HG03103 (cell line): ENCODE measurements around the gene ZCCHC24.

Experiments used
- ATAC-seq: cut with Tn5 transposase; IDR thresholded peaks from one replicate; pipeline ENCODE4 v1.9.1; 2021; ENCODE audit warnings: low read depth; ENCODE audit not compliant: unreplicated experiment

ZCCHC24 gene

DNA sequence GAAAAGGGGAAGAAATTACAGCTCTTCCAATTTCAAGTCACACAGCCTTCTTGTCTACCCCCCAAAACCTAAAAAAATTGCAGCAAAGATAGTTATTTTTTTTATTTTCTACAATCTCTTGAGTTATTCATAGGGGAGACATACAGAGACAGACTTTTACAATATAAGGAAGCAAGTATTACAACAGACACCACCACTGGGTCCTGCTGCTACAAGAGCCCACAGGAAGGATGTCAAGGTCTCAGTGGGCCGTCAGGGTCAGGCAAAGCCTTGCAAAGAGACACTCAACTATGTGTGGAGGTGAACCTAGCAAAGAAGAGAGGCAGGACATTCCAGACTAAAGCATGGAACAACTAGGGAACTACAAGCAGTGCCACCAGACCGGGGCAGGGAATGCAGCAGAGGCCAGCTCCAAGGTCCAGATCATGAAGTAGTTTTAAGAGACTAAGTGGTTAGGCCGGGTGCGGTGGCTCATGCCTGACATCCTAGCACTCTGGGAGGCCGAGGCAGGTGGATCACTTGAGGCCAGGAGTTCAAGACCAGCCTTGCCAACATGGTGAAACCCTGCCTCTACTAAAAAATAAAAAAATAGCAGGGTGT lies 28.2 kb upstream of the ZCCHC24 start:
- no peak for ATAC-seq

DNA sequence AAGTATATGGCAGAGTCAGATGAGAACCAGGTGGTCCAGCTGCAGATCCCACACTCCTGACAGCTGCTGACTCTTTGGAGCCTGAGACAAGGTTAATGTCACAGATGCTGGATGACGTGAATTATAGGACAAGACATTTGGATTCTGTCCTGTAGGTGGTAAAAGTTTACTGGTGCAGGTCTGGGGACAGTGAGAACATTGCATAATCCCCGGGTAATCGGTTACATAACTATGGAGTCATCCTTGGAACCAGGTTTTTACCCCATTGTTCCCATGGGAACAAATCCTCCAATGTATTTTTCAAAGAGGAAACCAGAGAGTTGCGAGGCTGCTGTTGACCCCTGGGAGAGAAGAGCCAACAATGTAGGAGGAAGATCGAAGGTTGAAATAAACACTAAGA lies 27.5 kb upstream of the ZCCHC24 start:
- no peak for ATAC-seq

DNA sequence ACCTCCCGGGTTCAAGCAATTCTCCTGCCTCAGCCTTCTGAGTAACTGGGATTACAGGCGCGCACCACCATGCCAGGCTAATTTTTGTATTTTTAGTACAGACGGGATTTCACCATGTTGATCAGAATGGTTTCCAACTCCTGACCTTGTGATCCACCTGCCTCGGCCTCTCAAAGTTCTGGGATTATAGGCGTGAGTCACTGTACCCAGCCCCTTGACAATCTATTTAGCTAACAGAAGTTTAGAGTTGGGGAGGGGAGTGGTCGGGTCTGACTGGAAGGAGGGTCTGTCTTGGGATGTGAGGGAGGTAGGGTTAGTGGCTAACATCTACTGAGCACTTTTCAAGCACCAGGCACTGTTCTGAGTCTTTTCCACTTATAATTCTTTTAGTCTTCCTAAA lies 27.0 kb upstream of the ZCCHC24 start:
- no peak for ATAC-seq

DNA sequence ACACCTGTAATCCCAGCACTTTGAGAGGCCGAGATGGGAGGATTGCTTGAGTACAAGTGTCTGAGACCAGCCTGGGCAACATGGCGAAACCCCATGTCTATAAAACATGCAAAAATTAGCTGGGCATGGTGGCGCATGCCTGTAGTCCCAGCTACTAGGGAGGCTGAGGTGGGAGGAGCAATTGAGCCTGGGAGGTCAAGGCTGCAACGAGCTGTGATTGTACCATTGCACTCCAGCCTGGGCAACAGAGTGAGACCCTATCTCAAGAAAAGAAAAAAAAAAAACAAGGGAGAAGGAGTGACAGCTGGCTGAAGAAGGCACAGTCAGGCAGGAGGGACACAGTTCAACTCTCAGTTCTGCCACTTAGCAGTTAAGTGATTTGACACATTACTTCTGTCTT lies 26.4 kb upstream of the ZCCHC24 start:
- ATAC-seq: no peak

DNA sequence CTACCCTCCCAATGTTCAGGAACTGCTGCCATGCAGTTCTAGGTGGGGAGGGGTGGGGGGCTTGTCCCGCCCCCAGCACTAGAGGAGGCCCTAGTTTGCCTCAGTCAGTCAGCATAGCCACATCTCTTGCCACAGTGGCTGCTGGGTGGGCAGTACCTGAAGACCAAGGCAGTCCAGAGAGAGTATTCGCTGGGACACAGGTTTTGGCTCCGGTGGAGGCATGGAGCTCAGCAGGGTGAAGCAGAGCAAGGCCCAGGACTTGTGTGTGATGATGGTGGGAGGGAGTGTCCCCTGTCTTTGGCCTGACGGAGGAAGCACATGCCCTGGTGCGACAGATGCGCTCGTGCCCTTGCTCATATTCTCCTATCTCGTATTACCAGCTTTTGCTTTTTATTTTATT lies 24.7 kb upstream of the ZCCHC24 start:
- ATAC-seq: no peak

DNA sequence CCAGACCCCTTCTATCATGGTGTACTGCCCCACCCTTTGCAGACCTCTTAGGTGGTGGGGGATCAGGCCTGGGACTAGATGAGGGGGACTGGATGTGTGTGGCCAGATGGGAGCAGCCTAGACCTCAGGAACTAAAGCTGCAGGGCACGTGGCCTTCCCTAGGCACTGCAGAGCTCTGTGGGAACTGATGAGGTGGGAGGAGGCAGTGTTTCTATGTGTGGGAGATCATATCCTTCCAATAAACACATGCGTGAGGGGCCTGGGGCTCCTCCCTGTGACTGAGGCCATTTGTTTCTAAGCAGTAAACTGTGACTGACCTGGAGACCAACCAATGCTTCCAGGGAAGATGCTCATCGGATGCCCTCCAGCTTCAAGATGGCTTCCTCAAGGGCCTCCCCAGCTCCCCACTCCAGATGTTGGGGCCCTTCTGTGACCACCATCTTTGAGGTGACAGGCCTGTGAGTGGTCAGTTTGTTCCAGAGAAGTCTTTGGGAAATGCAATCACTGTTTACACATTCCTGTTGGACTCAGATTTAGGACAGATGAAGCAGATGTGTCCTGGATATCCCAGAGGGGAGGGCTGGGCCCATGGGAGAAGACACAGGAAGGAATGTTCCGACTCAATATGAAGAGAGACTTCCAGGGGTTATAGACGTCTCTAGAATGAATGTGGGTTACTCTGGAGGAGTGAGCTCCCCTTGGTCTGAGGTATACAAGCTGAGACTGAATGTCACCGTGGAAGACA lies 23.6 kb upstream of the ZCCHC24 start:
- ATAC-seq: no peak

DNA sequence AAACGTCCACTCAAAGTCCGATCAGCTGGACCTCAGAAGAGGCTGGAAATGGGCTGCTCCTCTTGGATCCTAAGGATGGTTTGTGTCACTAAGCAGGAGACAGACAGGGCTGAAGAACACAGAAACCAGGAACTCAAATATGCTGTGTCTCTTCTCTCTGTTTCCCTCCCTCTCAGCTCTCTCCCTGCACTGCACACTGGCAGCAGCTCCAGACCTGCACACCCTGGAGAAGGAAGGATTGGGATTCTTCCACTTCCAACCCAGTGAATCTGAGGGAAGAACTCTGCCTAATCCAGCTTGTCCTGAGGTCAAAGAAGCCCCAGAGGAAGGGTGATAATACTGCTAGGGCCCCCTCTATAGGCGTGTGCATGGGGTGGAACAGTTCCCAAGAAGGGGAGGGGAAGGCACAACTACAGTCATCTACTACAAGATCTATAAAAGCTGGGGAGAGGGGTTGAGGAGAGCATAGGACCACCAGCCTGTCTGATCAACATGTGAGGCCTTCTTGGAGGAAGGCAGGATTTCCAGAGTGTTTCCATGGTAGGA lies 22.7 kb upstream of the ZCCHC24 start:
- no peak for ATAC-seq

DNA sequence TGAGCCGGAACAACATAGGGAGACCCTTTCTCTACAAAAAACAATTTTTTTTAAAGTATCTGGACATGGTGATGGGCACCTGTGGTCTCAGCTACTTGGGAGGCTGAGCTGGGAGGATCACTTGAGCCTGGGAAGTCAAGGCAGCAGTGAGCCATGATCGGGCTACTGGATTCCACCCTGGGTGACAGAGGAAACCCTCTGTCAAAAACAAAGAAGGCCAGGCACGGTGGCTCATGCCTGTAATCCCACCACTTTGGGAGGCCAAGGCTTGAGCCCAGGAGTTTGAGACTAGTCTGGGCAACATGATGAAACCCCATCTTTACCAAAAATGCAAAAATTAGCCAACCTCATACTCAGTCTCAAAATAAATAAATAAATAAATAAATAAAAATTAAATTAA lies 19.9 kb upstream of the ZCCHC24 start:
- ATAC-seq: no peak

DNA sequence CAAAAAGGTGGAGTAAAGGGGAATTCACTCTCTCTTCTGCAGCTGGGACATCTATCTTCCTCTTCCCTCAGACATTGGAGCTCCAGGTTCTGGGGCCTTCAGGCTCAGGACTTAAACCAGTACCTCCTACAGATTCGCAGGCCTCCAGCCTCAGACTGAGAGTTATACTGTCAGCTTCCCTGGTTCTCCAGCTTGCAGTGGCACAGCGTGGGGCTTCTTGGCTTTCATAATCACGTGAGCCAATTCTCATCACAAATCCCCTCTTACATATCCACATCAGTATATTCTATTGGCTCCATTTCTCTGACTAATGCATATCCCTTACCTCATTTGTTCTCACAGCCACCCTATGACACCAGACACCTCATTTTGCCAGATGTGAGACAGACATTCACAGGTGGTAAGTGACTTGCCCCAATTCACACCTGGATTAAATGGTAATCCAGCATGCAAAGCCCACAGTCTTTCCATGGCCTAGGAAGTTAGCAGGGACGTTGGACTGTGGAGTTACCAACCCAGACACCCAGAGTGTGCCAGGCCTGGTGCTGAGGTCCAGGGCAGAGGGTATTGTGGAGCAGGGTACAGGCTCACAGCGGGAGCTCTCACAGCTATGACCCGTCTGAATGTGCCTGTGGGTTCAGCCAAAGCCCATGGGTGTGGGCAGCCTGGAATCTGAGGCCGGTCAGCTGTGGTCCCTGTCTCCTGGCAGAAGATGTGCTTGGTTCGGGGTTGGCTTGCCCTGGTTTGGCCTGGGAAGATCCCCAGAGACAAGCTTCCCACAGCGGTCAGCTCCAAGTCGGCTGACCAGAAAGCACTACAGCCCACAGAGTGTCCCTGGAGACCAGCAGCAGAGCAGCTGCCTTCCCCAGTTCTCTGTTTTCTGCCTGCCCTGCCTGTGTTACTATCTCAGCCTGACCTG lies 18.4 kb upstream of the ZCCHC24 start:
- ATAC-seq: no peak

DNA sequence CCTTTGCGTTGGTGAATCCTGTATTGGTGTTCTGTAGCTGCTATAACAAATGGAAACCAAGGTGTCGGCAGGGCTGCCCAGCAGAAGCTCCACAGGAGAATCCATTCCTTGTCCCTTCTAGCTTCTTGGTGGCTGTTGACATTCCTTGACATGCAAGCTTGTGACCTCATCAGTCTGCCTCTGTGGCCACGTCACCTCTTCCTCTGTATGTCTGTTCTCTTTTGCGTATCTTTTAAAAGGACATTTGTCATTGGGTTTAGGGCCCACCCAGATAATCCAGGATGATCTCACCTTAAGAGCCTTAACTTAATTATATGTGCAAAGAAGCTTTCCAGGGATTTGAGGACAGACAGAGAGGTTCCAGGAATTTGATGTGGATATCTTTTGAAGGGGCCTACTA lies 15.3 kb upstream of the ZCCHC24 start:
- ATAC-seq: no peak

DNA sequence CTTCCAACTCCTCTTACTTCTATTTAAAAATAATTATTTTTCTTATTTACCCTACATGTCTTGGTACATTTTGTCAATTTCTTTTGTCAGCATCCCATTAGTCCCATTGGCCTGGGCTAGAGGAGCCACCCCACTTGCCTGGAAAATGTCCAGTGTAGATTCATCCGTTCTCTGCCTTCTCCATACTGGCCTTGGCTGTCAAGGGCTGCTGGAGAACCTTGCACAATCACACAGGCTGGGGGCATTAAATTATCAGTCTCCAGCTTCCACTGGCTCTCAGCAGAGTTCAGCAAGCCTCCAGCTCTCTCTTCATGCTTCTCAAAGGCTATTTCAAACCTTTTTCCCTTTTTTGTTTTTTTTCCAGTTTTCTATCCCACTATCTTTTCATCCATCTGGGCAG lies 13.8 kb upstream of the ZCCHC24 start:
- ATAC-seq: no peak

DNA sequence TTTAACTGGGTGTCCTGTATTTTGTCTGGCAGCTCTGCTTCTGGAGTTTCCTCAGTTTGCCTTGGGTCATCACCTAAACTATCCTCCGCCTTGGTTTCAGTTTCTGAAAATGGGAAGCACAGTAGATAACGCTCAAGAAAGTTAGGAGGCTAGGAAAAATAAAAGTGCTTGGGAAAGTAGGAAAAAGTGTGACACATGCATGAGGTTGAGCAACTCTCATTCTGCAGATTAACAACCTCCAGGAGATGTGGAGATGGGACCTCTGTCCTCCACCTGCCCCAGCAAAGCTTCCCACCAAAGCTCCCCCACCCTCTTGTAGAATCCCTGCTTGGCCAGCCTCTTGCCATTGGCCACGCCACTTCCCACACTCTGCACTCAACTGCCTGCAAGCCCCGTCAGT lies 13.1 kb upstream of the ZCCHC24 start:
- ATAC-seq: no peak

DNA sequence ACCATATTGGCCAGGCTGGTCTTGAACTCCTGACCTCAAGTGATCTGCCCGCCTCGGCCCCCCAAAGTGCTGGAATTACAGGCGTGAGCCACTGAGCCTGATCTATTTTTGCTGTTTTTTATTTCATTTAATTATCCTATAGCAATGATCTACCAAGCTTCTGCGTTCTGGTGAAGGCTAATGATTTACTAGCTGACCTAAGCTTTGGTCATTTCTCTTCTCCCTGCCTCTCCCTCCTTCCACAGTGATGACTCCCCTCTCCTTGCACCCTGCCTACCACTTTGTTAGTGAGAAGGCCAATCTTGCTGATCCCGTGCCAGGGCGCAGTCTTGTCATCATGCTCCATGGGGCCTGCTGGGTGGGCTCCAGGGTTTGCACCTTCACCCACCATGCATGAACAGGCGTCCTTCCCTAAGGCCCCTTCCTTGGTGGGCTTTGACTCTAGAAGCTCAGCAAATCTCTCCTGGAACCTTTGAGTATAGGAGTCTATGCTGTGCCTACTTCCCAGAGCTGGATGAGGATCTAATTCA lies 11.9 kb upstream of the ZCCHC24 start:
- no peak for ATAC-seq

DNA sequence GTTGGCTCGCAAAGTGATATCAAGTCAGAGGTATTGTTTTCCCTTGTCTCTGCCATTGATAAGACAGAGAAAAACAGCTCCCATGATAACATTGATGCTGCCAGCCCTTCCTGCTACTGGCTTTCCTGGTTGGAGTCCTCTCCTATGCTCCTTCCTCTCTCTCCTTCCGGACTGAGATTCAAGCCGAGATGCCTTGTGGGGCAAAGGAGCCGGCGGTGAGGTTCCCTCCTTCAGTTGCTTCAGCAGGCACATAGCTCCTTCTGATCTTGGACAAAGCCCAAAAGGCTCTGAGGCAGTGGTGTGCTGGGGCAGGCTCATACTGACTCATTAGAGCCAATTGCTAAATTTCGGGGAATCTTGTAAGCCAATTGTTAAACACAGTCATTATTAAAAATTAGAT lies 8.8 kb upstream of the ZCCHC24 start:
- no peak for ATAC-seq

DNA sequence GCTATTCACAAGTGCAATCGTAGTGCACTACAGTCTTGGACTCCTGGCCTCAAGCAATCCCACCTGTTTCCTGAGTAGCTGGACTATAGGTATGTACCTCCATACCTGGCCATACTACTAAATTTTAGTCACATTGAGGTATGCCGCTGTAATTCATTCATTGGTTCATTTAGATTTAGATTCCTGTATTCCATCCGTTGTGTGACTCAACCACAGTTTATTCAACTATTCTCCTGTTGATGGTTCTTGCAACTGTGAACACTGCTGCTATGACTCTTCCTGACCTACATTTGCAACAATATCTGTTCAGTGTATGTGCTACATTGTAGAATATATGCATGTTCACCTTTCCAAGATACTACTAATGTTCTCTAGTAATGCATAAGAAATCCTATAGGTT lies 8.0 kb upstream of the ZCCHC24 start:
- no peak for ATAC-seq

DNA sequence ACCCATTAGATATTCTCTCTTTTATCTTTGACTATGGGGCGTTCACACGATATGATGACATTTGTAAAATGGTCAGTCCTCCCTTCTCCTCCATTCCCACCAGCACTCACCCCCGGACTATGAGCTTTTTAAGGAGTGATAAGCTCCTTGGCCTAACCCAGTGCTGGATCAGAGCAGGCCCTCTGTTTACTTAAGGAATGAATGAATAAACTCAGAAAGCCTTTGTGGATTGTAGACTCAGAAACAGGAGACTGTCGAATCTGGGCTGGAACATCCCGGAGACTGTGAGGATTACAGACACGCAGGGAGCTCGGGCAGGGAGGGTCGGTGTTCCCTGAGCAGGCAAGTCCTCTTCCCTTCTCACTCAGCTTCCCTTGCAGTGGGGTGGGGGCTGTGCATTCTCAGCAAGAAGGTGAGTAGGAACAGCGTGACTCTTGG lies 6.8 kb upstream of the ZCCHC24 start:
- ATAC-seq: no peak

DNA sequence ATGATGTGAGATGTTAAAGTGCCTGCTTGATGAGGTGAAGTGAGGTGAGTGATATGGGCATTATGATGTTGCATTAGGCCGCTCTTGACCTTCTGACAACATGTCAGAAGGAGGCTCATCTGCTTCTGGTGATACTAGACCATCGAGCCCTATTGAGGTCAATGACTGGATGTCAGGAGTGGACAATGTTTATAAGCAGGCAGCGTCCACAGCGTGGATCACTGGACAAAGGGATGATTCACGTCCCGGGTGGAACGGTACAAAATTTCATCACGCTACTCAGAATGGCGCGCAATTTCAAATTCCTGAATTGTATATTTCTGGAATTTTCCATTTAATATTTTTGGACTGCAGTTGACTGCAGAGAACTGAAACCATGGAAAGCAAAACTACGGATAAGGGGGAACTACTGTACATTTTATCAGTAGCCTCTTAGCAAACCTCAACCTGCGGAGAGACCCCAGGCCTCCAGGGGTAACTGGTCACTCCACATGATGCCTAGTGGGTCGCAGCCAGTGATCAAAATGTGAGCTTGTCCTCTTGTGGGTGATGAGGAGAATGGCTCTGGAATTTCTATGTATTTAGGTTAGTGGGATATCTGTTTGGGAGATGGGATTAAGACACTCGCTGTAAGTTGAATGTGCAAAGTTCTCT lies 5.7 kb upstream of the ZCCHC24 start:
- ATAC-seq: no peak

DNA sequence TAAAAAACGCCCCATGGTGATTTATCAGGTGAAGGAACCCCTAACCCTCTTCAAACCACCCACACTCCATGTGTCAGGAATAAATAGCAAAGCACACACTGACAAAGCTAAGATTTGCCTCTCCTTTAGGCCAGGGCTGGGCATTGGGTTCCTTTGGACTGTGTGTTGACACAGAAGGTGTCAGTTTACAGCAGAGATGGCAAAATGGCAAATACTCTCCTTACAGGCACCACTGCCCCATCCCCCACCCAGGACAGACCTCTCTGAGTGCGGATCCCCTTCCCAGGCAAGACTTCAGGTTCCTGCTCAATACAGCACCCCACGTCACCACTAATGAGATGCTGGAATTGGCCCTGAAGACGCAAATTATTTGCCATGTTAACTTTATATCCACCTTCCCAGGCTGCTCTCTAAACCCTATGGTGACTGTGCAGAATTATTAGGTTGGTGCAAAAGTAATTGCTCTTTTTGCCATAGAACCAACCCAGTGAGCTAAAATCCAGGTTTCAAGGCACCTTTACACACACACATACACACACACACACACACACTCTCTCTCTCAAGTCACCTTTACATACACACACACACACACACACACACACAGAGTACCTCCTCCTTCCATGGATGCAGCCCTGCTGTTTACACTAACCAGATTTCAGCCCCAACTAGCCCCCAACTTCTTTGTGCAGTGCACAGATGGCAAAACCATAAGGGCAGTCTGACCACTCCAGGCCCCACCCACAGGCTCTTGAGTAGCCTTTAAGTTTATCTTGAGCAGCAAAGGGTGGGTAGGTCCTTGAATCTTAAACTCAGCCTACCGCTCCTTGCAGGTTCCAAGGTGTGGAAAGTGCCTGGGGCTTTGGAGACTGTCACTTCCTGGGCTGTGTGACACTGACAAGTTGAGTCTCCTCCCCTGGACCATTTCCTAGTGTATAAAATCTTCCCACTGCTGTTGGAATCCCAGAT lies 4.0 kb upstream of the ZCCHC24 start:
- no peak for ATAC-seq

DNA sequence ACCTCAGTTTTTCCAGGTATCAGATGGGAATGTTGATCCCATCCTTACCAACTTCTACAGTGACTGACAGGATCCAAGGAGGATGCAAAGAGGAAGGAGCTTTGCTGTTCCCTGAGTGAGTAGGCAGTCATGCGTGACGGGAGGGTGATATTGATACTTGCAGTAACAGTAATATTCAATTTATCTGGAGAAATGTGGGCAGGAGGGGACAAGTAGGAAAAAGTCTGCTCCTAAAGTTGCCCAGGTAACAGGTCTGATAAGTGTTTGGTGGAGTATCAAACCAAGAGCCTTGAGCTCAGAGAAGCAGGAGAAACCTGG lies 3.3 kb upstream of the ZCCHC24 start:
- no peak for ATAC-seq
